Measurements from ENCODE around the gene POU6F2. TPM values are rescaled to one million over a fixed set of nuclear protein-coding genes. Genes with fewer than 3 reads are reported as not detected.

Gene POU6F2
- total RNA-seq, 1 donor from 2014 or later: 0.04 TPM

GRCh38 chr7:39293056-39293823, 315.5 kb downstream of the POU6F2 start:
- Histone ChIP-seq H3K36me3 (ENCODE audit: control insufficient read depth, insufficient read depth, low read length) (no peaks in the 10 kb centered on the region), H3K4me3 (ENCODE audit: low read depth, low read length) (no peak overlapping the region), H3K27me3 (ENCODE audit: control insufficient read depth, insufficient read depth, low read length) (peaks cover 15% of the 10 kb centered on the region)
- no peak for TF ChIP-seq CTCF (IDR thresholded peaks at IDR 0.05; ENCODE audit: insufficient read depth, low read length, poor library complexity, severe bottlenecking)
- no peak for DNase-seq (ENCODE audit: low read depth)

GRCh38 chr7:39294022-39294421, 316.3 kb downstream of the POU6F2 start:
- TF ChIP-seq CTCF (IDR thresholded peaks at IDR 0.05; ENCODE audit: insufficient read depth, low read length, poor library complexity, severe bottlenecking): no peak
- peaks cover 15% of the 10 kb centered on the region for H3K27me3 ChIP-seq (ENCODE audit: control insufficient read depth, insufficient read depth, low read length)

GRCh38 chr7:39295796-39296195, 318.1 kb downstream of the POU6F2 start:
- no peak overlapping the region for H3K4me3 ChIP-seq (ENCODE audit: low read depth, low read length)
- peaks cover 15% of the 10 kb centered on the region for H3K27me3 ChIP-seq (ENCODE audit: control insufficient read depth, insufficient read depth, low read length)
- no peak for TF ChIP-seq CTCF (IDR thresholded peaks at IDR 0.05; ENCODE audit: insufficient read depth, low read length, poor library complexity, severe bottlenecking)
- no peaks in the 10 kb centered on the region for H3K36me3 ChIP-seq (ENCODE audit: control insufficient read depth, insufficient read depth, low read length)
- DNase-seq (ENCODE audit: low read depth): no peak

More at GRCh38 chr7:39294022-39294421, 316.3 kb downstream of the POU6F2 start:
- DNase-seq (ENCODE audit: low read depth): no peak
- H3K36me3 ChIP-seq (ENCODE audit: control insufficient read depth, insufficient read depth, low read length): no peaks in the 10 kb centered on the region
- H3K4me3 ChIP-seq (ENCODE audit: low read depth, low read length): no peak overlapping the region

GRCh38 chr7:39299695-39300094, 322.0 kb downstream of the POU6F2 start:
- H3K27me3 ChIP-seq (ENCODE audit: control insufficient read depth, insufficient read depth, low read length): no peaks in the 10 kb centered on the region
- no peak for TF ChIP-seq CTCF (IDR thresholded peaks at IDR 0.05; ENCODE audit: insufficient read depth, low read length, poor library complexity, severe bottlenecking)
- H3K36me3 ChIP-seq (ENCODE audit: control insufficient read depth, insufficient read depth, low read length): no peaks in the 10 kb centered on the region
- no peak for DNase-seq (ENCODE audit: low read depth)
- H3K4me3 ChIP-seq (ENCODE audit: low read depth, low read length): no peak overlapping the region

GRCh38 chr7:39300276-39300675, 322.6 kb downstream of the POU6F2 start:
- H3K4me3 ChIP-seq (ENCODE audit: low read depth, low read length): no peak overlapping the region
- H3K36me3 ChIP-seq (ENCODE audit: control insufficient read depth, insufficient read depth, low read length): no peaks in the 10 kb centered on the region
- no peaks in the 10 kb centered on the region for H3K27me3 ChIP-seq (ENCODE audit: control insufficient read depth, insufficient read depth, low read length)
- TF ChIP-seq CTCF (IDR thresholded peaks at IDR 0.05; ENCODE audit: insufficient read depth, low read length, poor library complexity, severe bottlenecking): no peak
- no peak for DNase-seq (ENCODE audit: low read depth)

GRCh38 chr7:39301543-39301942, 323.8 kb downstream of the POU6F2 start:
- Histone ChIP-seq H3K4me3 (ENCODE audit: low read depth, low read length) (no peak overlapping the region), H3K36me3 (ENCODE audit: control insufficient read depth, insufficient read depth, low read length) (no peaks in the 10 kb centered on the region), H3K27me3 (ENCODE audit: control insufficient read depth, insufficient read depth, low read length) (no peaks in the 10 kb centered on the region)
- no peak for TF ChIP-seq CTCF (IDR thresholded peaks at IDR 0.05; ENCODE audit: insufficient read depth, low read length, poor library complexity, severe bottlenecking)
- DNase-seq (ENCODE audit: low read depth): no peak
